GM12878 (cell line): ENCODE data around the gene SLC9A8. TPM values are rescaled to one million over a fixed set of nuclear protein-coding genes. Genes with fewer than 3 reads are reported as not detected.

Source experiments
- ATAC-seq: fragments of 200-7000 bp; cut with Tn5 transposase; 3 replicates; pipeline ENCODE4 v1.9.1; 2020; ENCODE audit warnings: mild to moderate bottlenecking, moderate library complexity
- BruUV-seq: library from RNA; stranded (reverse); fragments of 400-500 nt; replicated peaks from 2 replicates; lab custom pipeline; 2021; lab: Mats Ljungman, UMichigan
- CTCF ChIA-PET: fragments of 300-600 bp; sonication (Branson Sonifier 250); formaldehyde crosslinking; extraction: SDS; loops from one replicate; lab custom pipeline; 2021; ENCODE audit warnings: inconsistent platforms; lab: Yijun Ruan, JAX
- POLR2A ChIA-PET: fragments of 350-600 bp; formaldehyde crosslinking; extraction: SDS; loops from one replicate; lab custom pipeline; 2021; ENCODE audit warnings: inconsistent platforms; lab: Charles Lee
- RAD21 ChIA-PET: fragments of 300-600 bp; sonication (Branson Sonifier 250); formaldehyde crosslinking; loops from one replicate; lab custom pipeline; 2023; ENCODE audit warnings: antibody characterized with exemption; ENCODE audit not compliant: unreplicated experiment; lab: Charles Lee
- SMC1A ChIA-PET: fragments of 300-600 bp; sonication (Branson Sonifier 250); formaldehyde crosslinking; loops from one replicate; lab custom pipeline; 2023; ENCODE audit not compliant: unreplicated experiment, uncharacterized antibody; lab: Charles Lee
- DNase-seq: peaks from one replicate; pipeline ENCODE4 v3.0.0-alpha.2; 2011; ENCODE audit warnings: low read depth, low spot score
- FAIRE-seq: peaks from 3 replicates; lab custom pipeline; 2011; peaks lifted over from hg19 to GRCh38; lab: Jason Lieb, UNC
- H2AFZ ChIP-seq: 2 replicates; pipeline ENCODE4 v1.6.0; 2011; ENCODE audit warnings: low read depth, low read length, control low read depth; ENCODE audit not compliant: control insufficient read depth
- H3K27ac ChIP-seq: 2 replicates; pipeline ENCODE4 v1.5.1; 2011; ENCODE audit warnings: control low read depth; ENCODE audit not compliant: control insufficient read depth, insufficient read depth
- H3K27me3 ChIP-seq, 2 experiments: replicated peaks in 1 of 2; 2 replicates each; pipeline versions ENCODE4 v1.6.0 to v1.6.1; 2011; ENCODE audit warnings: low read length in 1 of 2; ENCODE audit not compliant: control insufficient read depth in 2 of 2, insufficient read depth in 2 of 2
- H3K36me3 ChIP-seq, 2 experiments: 2 replicates each; pipeline ENCODE4 v1.5.1; 2011; ENCODE audit warnings: low read length in 1 of 2; ENCODE audit not compliant: control insufficient read depth in 2 of 2, insufficient read depth in 2 of 2
- H3K4me1 ChIP-seq: 2 replicates; pipeline ENCODE4 v1.6.1; 2011; ENCODE audit warnings: mild to moderate bottlenecking, low read length, moderate library complexity, mixed read lengths; ENCODE audit not compliant: control insufficient read depth, insufficient read depth
- H3K4me2 ChIP-seq: 2 replicates; pipeline ENCODE4 v1.6.0; 2011; ENCODE audit warnings: control low read depth; ENCODE audit not compliant: control insufficient read depth, insufficient read depth
- H3K4me3 ChIP-seq: fragments of 200-600 bp; sonication (generic); 2 replicates; pipeline ENCODE4 v1.5.1; 2016
- H3K79me2 ChIP-seq: 2 replicates; pipeline ENCODE4 v1.6.0; 2011; ENCODE audit warnings: low read length; ENCODE audit not compliant: control insufficient read depth, insufficient read depth
- H3K9ac ChIP-seq: 2 replicates; pipeline ENCODE4 v1.8.0; 2011; ENCODE audit warnings: low read length, control low read depth, mixed read lengths; ENCODE audit not compliant: control insufficient read depth, insufficient read depth
- H3K9me3 ChIP-seq: replicated peaks from 3 replicates; pipeline ENCODE4 v1.5.1; 2011; ENCODE audit warnings: mild to moderate bottlenecking, low read length; ENCODE audit not compliant: control insufficient read depth, insufficient read depth
- H4K20me1 ChIP-seq: 2 replicates; pipeline ENCODE4 v1.6.0; 2011; ENCODE audit not compliant: control insufficient read depth, insufficient read depth
- ATF7 ChIP-seq: fragments of 450-650 bp; IDR thresholded peaks from 2 replicates; pipeline ENCODE4 v1.6.1; 2016; ENCODE audit warnings: low read depth, mild to moderate bottlenecking
- CREM ChIP-seq: IDR thresholded peaks from 2 replicates; pipeline ENCODE4 v1.6.1; 2014; ENCODE audit warnings: antibody characterized with exemption, low read depth
- CTCF ChIP-seq, 3 experiments: IDR thresholded peaks in 2 of 3; conservative IDR thresholded peaks in 1 of 3; 2 replicates each; pipeline ENCODE4 v1.5.1; 2011; ENCODE audit warnings: low read depth in 3 of 3, low read length in 3 of 3, mild to moderate bottlenecking in 3 of 3, control low read depth in 2 of 3, moderate library complexity in 2 of 3, inconsistent platforms in 1 of 3, mixed read lengths in 1 of 3; ENCODE audit not compliant: control insufficient read depth in 2 of 3, insufficient read depth in 1 of 3; ENCODE audit errors: extremely low read depth in 1 of 3
- EP300 ChIP-seq, 2 experiments: fragments of 150-350 bp in 1 of 2; IDR thresholded peaks; 2 replicates each; pipeline ENCODE4 v1.6.1; 2011 to 2012; ENCODE audit warnings: low read depth in 2 of 2, low read length in 2 of 2, borderline replicate concordance in 1 of 2, improper control_type of control experiment in 1 of 2, inconsistent platforms in 1 of 2; ENCODE audit not compliant: control insufficient read depth in 1 of 2
- FOXK2 ChIP-seq: fragments of 450-650 bp; IDR thresholded peaks from 2 replicates; pipeline ENCODE4 v1.6.1; 2017; ENCODE audit warnings: mild to moderate bottlenecking, moderate library complexity
- IKZF1 ChIP-seq: fragments of 450-650 bp; conservative IDR thresholded peaks from 2 replicates; pipeline ENCODE4 v1.6.1; 2017; ENCODE audit warnings: antibody characterized with exemption, mild to moderate bottlenecking
- NFYA ChIP-seq: IDR thresholded peaks from 2 replicates; pipeline ENCODE4 v1.6.1; 2011; ENCODE audit warnings: low read depth, mild to moderate bottlenecking, low read length, improper control_type of control experiment, borderline replicate concordance
- RUNX3 ChIP-seq: IDR thresholded peaks from 2 replicates; pipeline ENCODE4 v1.6.1; 2012; ENCODE audit warnings: low read length, inconsistent platforms
- USF2 ChIP-seq: IDR thresholded peaks from 2 replicates; pipeline ENCODE4 v1.6.1; 2011; ENCODE audit warnings: low read depth, low read length, improper control_type of control experiment, borderline replicate concordance
- YY1 ChIP-seq: IDR thresholded peaks from 2 replicates; pipeline ENCODE4 v1.6.1; 2011; ENCODE audit warnings: low read depth, mild to moderate bottlenecking, low read length
- ZNF687 ChIP-seq: fragments of 450-650 bp; IDR thresholded peaks from 2 replicates; pipeline ENCODE4 v1.6.1; 2017; ENCODE audit warnings: mild to moderate bottlenecking, moderate library complexity
- ZSCAN29 ChIP-seq: fragments of 450-650 bp; IDR thresholded peaks from 2 replicates; pipeline ENCODE4 v1.6.1; 2017; ENCODE audit warnings: mild to moderate bottlenecking, moderate library complexity
- WGBS: methylation state at CpG from one replicate; pipeline ENCODE4 v1.1.6; 2016; ENCODE audit warnings: low lambda C conversion rate; ENCODE audit not compliant: insufficient replicate concordance, insufficient coverage; ENCODE audit errors: missing lambda C conversion rate; 5-methylcytosine and 5-hydroxymethylcytosine counted together
- in situ Hi-C: fragments of 300-500 bp; cut with MboI; formaldehyde crosslinking; loops from 9 replicates; pipeline ENCODE4 v1.14.3; 2018; ENCODE audit warnings: mixed read lengths
- intact Hi-C: fragments of 100-400 bp; cut with micrococcal nuclease; formaldehyde crosslinking; loops from one replicate; pipeline ENCODE4 v1.14.2; 2022; ENCODE audit not compliant: unreplicated experiment
- polyA plus RNA-seq, 11 experiments: library from polyadenylated mRNA; depleted of rRNA in 4 of 11; unstranded in 6 of 11; stranded (reverse) in 5 of 11; fragments of >200 nt; fragmentation: Nextera tagmentation in 4 of 11; fragmentation: Illumina TruSeq in 1 of 11; extraction: Ambion mirVana in 4 of 11; extraction: Trizol in 1 of 11; gene quantifications; 1 replicate in 1 of 11; 2 replicates in 10 of 11; pipeline versions ENCODE4 v1.2.1 to v1.2.3, GENCODE V29; 2011 to 2016; ENCODE audit warnings: inconsistent platforms in 2 of 11, missing spikeins in 2 of 11, low read depth in 1 of 11
- total RNA-seq, 4 experiments: library from RNA; depleted of rRNA in 3 of 4; stranded (reverse); fragments of >200 nt in 3 of 4; fragmentation: Illumina TruSeq in 1 of 4; extraction: Trizol in 1 of 4; gene quantifications; 2 replicates each; pipeline versions ENCODE4 v1.2.1 to v1.2.3, GENCODE V29; 2013 to 2021
- TF ChIP-seq, protein P1 (sequence below): fragments of 150-350 bp; IDR thresholded peaks from 2 replicates; pipeline ENCODE4 v1.6.1; 2014; ENCODE audit warnings: mild to moderate bottlenecking, low read depth, low read length

Gene SLC9A8
- total and polyA plus RNA-seq, 10 of the 15 experiments (the other 5 are each of a cell fraction or from before 2014, with no cell fraction given) = 0.40 to 15.5 (median 6.5) TPM

- Histone ChIP-seq H3K27ac (peak within 1 kb of the TSS; percentile 100), H3K4me3 (peak within 1 kb of the TSS; percentile 94), H2AFZ (peak within 1 kb of the TSS; percentile 100), H3K79me2 (peaks cover 32% of the 10 kb centered on the region), H4K20me1 (no peaks in the 10 kb centered on the region), H3K27me3 (no peaks in the 10 kb centered on the region), H3K4me1 (peaks cover 8% of the 10 kb centered on the region), H3K36me3 (peaks cover 0 to 4% of the 10 kb centered on the region in 2 experiments; a peak in 1 of 4 replicates), H3K9ac (peak within 1 kb of the TSS; percentile 97), H3K4me2 (peak within 1 kb of the TSS; percentile 98), H3K9me3 (no peaks in the 10 kb centered on the region)
- CTCF ChIA-PET = interaction anchor here (0.8 to 1.8 kb wide), 10 partner anchors 11 to 374 kb away, joined by 3 to 11 read pairs (median 4); no protein-coding TSS in a partner anchor
- FAIRE-seq (peak; percentile 94), DNase-seq (peak; percentile 79), ATAC-seq (peak; percentile 92)
- POLR2A ChIA-PET = interaction anchor here (0.8 to 2.1 kb wide), 2 partner anchors 20 to 419 kb away, joined by 3 to 11 read pairs; partner anchors contain the start of gene RNF114
- SMC1A ChIA-PET = interaction anchor here (0.7 to 1.5 kb wide), 6 partner anchors 14 to 303 kb away, joined by 3 to 9 read pairs (median 4); partner anchors contain the start of gene RNF114
- intact Hi-C loops (loop anchor here (1.0 kb wide), 1 partner anchor 20 kb away; no protein-coding TSS in a partner anchor), in situ Hi-C loops (no loop called here)
- WGBS = under 1% methylated on average over 66 of the region's 69 CpGs
- BruUV-seq = TSS peak; percentile 71
- RAD21 ChIA-PET = interaction anchor here (0.8 to 1.7 kb wide), 5 partner anchors 12 to 374 kb away, joined by 3 to 9 read pairs (median 4); no protein-coding TSS in a partner anchor
- TF ChIP-seq EP300 (IDR thresholded peaks at IDR 0.05; ENCODE audit: borderline replicate concordance in 1 of 2, control insufficient read depth in 1 of 2, low read depth in 2 of 2, low read length in 2 of 2) = no peak
- no peak for TF ChIP-seq USF2
- no peak for TF ChIP-seq NFYA
- peak; percentile 57; the same call in 1 of the 2 replicates for TF ChIP-seq ZNF687
- peak; percentile 97 for TF ChIP-seq CREM
- peak; percentile 93 for TF ChIP-seq ATF7
- TF ChIP-seq YY1 = peak; percentile 75; the same call in 1 of the 2 replicates
- peak; percentile 52; the same call in 1 of the 2 replicates for TF ChIP-seq FOXK2
- TF ChIP-seq, protein P1, sequence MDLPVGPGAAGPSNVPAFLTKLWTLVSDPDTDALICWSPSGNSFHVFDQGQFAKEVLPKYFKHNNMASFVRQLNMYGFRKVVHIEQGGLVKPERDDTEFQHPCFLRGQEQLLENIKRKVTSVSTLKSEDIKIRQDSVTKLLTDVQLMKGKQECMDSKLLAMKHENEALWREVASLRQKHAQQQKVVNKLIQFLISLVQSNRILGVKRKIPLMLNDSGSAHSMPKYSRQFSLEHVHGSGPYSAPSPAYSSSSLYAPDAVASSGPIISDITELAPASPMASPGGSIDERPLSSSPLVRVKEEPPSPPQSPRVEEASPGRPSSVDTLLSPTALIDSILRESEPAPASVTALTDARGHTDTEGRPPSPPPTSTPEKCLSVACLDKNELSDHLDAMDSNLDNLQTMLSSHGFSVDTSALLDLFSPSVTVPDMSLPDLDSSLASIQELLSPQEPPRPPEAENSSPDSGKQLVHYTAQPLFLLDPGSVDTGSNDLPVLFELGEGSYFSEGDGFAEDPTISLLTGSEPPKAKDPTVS = no peak
- TF ChIP-seq ZSCAN29 = no peak
- no peak for TF ChIP-seq CTCF (IDR thresholded peaks at IDR 0.05 in 2 of 3, conservative IDR thresholded peaks at IDR 0.05 in 1 of 3; ENCODE audit: control insufficient read depth in 2 of 3, extremely low read depth in 1 of 3, insufficient read depth in 1 of 3, low read depth in 3 of 3, low read length in 3 of 3)
- peak; percentile 92 for TF ChIP-seq IKZF1
- no peak for TF ChIP-seq RUNX3
Observed at GRCh38 chr20:49915380-49916145, 102.9 kb downstream of the SLC9A8 start, which contains the start of gene SPATA2. Gene SPATA2, minus strand, starts transcription at chr20:49915529. Its CDS starts 7,039 bp downstream, at chr20:49908490.
